ENCODE results near the gene SLC22A16.

GRCh38 chr6:110520209-110520965 lies 44.0 kb upstream of the SLC22A16 start:
- TF ChIP-seq E2F4 (IDR thresholded peaks at IDR 0.05; ENCODE audit: low read depth, low read length) (no peak), REST (IDR thresholded peaks at IDR 0.05; ENCODE audit: low read depth, low read length) (no peak), POLR2A (IDR thresholded peaks at IDR 0.05; ENCODE audit: low read depth, low read length) (no peak), CTCF (IDR thresholded peaks at IDR 0.05 in 2 of 3, conservative IDR thresholded peaks at IDR 0.05 in 1 of 3; ENCODE audit: control insufficient read depth in 2 of 3, extremely low read depth in 1 of 3, insufficient read depth in 1 of 3, low read depth in 3 of 3, low read length in 3 of 3) (no peak), TCF12 (IDR thresholded peaks at IDR 0.05; ENCODE audit: low read depth, low read length) (no peak), NRF1 (conservative IDR thresholded peaks at IDR 0.05; ENCODE audit: low read depth, low read length) (no peak), IRF5 (IDR thresholded peaks at IDR 0.05; ENCODE audit: borderline replicate concordance) (no peak), GABPA (IDR thresholded peaks at IDR 0.05; ENCODE audit: low read depth) (no peak)

Measured in GM12878 (cell line).